Embryonic facial prominence (tissue), 1 donor: Measurements from ENCODE around the gene FBXO22.
"Not testable (repeated sequence)": the region's sequence is repeated elsewhere in the genome, so short reads cannot be mapped to it uniquely, and the experiment has no call there.

ENCODE experiments used
- DNase-seq: peaks from one replicate; pipeline ENCODE4 v3.0.0-alpha.2; 2016; ENCODE audit errors: extremely low spot score

Gene FBXO22

GRCh38 chr15:75903331-75904239 lies at the start of gene FBXO22:
Gene FBXO22, plus strand, starts transcription at chr15:75903878. Its CDS starts 86 bp downstream, at chr15:75903964.
- DNase-seq, result peak; percentile 83

GRCh38 chr15:75857886-75858285 lies 45.8 kb upstream of the FBXO22 start:
- DNase-seq, result no peak

- DNase-seq, result no peak
Measured at GRCh38 chr15:75861750-75862402, 41.8 kb upstream of the FBXO22 start.

GRCh38 chr15:75862796-75863195 lies 40.9 kb upstream of the FBXO22 start:
- no peak for DNase-seq

GRCh38 chr15:75864213-75865059 lies 39.2 kb upstream of the FBXO22 start:
- no peak for DNase-seq

GRCh38 chr15:75866045-75866444 lies 37.6 kb upstream of the FBXO22 start:
- DNase-seq, result not testable (repeated sequence)

- no peak for DNase-seq
Measured at GRCh38 chr15:75866916-75867315, 36.8 kb upstream of the FBXO22 start.

GRCh38 chr15:75867449-75867848 lies 36.2 kb upstream of the FBXO22 start:
- DNase-seq, result no peak

GRCh38 chr15:75868019-75868418 lies 35.7 kb upstream of the FBXO22 start:
- DNase-seq, result no peak

GRCh38 chr15:75869446-75869845 lies 34.2 kb upstream of the FBXO22 start:
- no peak for DNase-seq

- not testable (repeated sequence) for DNase-seq
Measured at GRCh38 chr15:75871589-75871988, 32.1 kb upstream of the FBXO22 start.

GRCh38 chr15:75872403-75872990 lies 31.2 kb upstream of the FBXO22 start:
- DNase-seq, result no peak

- DNase-seq, result no peak
Measured at GRCh38 chr15:75884041-75884440, 19.6 kb upstream of the FBXO22 start.

GRCh38 chr15:75887178-75887577 lies 16.5 kb upstream of the FBXO22 start:
- DNase-seq, result no peak

GRCh38 chr15:75891895-75892294 lies 11.8 kb upstream of the FBXO22 start:
- DNase-seq, result no peak

- DNase-seq, result no peak
Measured at GRCh38 chr15:75895731-75896130, 7.9 kb upstream of the FBXO22 start.

GRCh38 chr15:75900577-75900976 lies 3.1 kb upstream of the FBXO22 start:
- DNase-seq, result no peak

GRCh38 chr15:75902129-75902557 lies 1.5 kb upstream of the FBXO22 start:
- DNase-seq, result no peak

- DNase-seq, result no peak
Measured at GRCh38 chr15:75905231-75905630, 1.6 kb downstream of the FBXO22 start.

- not testable (repeated sequence) for DNase-seq
Measured at GRCh38 chr15:75910355-75910754, 6.7 kb downstream of the FBXO22 start.

- DNase-seq, result no peak
Measured at GRCh38 chr15:75916978-75917377, 13.3 kb downstream of the FBXO22 start.

- no peak for DNase-seq
Measured at GRCh38 chr15:75918135-75918534, 14.5 kb downstream of the FBXO22 start.
